HepG2 (cell line): ENCODE data around the gene GPRC5B. TPM values are rescaled to one million over a fixed set of nuclear protein-coding genes. Genes with fewer than 3 reads are reported as not detected.
A peak's percentile ranks its signal among the peaks of the same experiment; 100 is the strongest.

ENCODE experiments used
- KDM3A ChIP-seq: IDR thresholded peaks from 2 replicates; pipeline ENCODE4 v1.6.1; 2018; ENCODE audit warnings: low read depth, missing compliant biosample characterization
- KDM4B ChIP-seq: sonication (generic); formaldehyde crosslinking; IDR thresholded peaks from 2 replicates; pipeline ENCODE4 v1.4.0; 2020; ENCODE audit warnings: missing genetic modification reagents
- MIER2 ChIP-seq: IDR thresholded peaks from 2 replicates; pipeline ENCODE4 v1.6.1; 2016; ENCODE audit warnings: missing biosample characterization, missing genetic modification reagents
- NR2C2 ChIP-seq: sonication (generic); formaldehyde crosslinking; IDR thresholded peaks from 2 replicates; pipeline ENCODE4 v1.4.0; 2020; ENCODE audit warnings: missing genetic modification reagents, mild to moderate bottlenecking, moderate library complexity, borderline replicate concordance
- NRL ChIP-seq: sonication (generic); formaldehyde crosslinking; IDR thresholded peaks from 2 replicates; pipeline ENCODE4 v1.5.0; 2020; ENCODE audit warnings: missing genetic modification reagents, mild to moderate bottlenecking, moderate library complexity, borderline replicate concordance
- RXRB ChIP-seq: IDR thresholded peaks from 2 replicates; pipeline ENCODE4 v1.6.1; 2016; ENCODE audit warnings: borderline replicate concordance, missing genetic modification reagents, missing compliant biosample characterization
- SALL1 ChIP-seq: sonication (generic); formaldehyde crosslinking; IDR thresholded peaks from 2 replicates; pipeline ENCODE4 v1.8.0; 2022; ENCODE audit warnings: mild to moderate bottlenecking, missing genetic modification reagents
- SP2 ChIP-seq: sonication (generic); formaldehyde crosslinking; IDR thresholded peaks from 2 replicates; pipeline ENCODE4 v1.5.1; 2020; ENCODE audit warnings: mild to moderate bottlenecking, missing genetic modification reagents
- XRCC5 ChIP-seq: fragments of 200-400 bp; formaldehyde crosslinking; optimal IDR thresholded peaks from 2 replicates; pipeline ENCODE3; 2017; ENCODE audit warnings: mild to moderate bottlenecking, low read length
- ZBTB3 ChIP-seq: sonication (generic); formaldehyde crosslinking; IDR thresholded peaks from 2 replicates; pipeline ENCODE4 v1.4.0; 2020; ENCODE audit warnings: low read depth, mild to moderate bottlenecking, moderate library complexity, missing genetic modification reagents, borderline replicate concordance
- ZMAT3 ChIP-seq: sonication (generic); formaldehyde crosslinking; conservative IDR thresholded peaks from 2 replicates; pipeline ENCODE4 v1.7.0; 2021; ENCODE audit warnings: missing genetic modification reagents
- polyA plus RNA-seq, 8 experiments: library from polyadenylated mRNA; depleted of rRNA in 3 of 8; stranded (reverse) in 7 of 8; unstranded in 1 of 8; fragments of >200 nt; fragmentation: Illumina TruSeq in 4 of 8; extraction: Trizol in 4 of 8; gene quantifications; 2 replicates each; pipeline versions ENCODE4 v1.2.1 to v1.2.3, GENCODE V29; 2011 to 2016; ENCODE audit warnings: low read depth in 4 of 8, missing spikeins in 1 of 8, mixed read lengths in 1 of 8; ENCODE audit not compliant: insufficient read depth in 1 of 8
- total RNA-seq, 5 experiments: library from RNA; depleted of rRNA; stranded (reverse); fragments of >200 nt; fragmentation: Illumina TruSeq; extraction: Trizol; gene quantifications; 2 replicates each; pipeline ENCODE4 v1.2.3, GENCODE V29; 2016; ENCODE audit warnings: low read depth in 1 of 5
- TF ChIP-seq, protein P1 (sequence below), 2 experiments: sonication (generic) in 1 of 2; formaldehyde crosslinking in 1 of 2; IDR thresholded peaks; 2 replicates each; pipeline versions ENCODE4 v1.4.0 to v1.6.1; 2018 to 2020; ENCODE audit warnings: missing genetic modification reagents in 2 of 2, borderline replicate concordance in 1 of 2, low read depth in 1 of 2, mild to moderate bottlenecking in 1 of 2, missing biosample characterization in 1 of 2
- TF ChIP-seq, protein P2 (sequence below): sonication (generic); formaldehyde crosslinking; IDR thresholded peaks from 2 replicates; pipeline ENCODE4 v1.4.0; 2020; ENCODE audit warnings: missing genetic modification reagents
- TF ChIP-seq, protein P3 (sequence below): sonication (generic); formaldehyde crosslinking; IDR thresholded peaks from 2 replicates; pipeline ENCODE4 v1.8.0; 2022; ENCODE audit warnings: missing genetic modification reagents, mild to moderate bottlenecking, moderate library complexity, borderline replicate concordance
- TF ChIP-seq, protein P4 (sequence below): sonication (generic); formaldehyde crosslinking; IDR thresholded peaks from 2 replicates; pipeline ENCODE4 v1.4.0; 2020; ENCODE audit warnings: mild to moderate bottlenecking, low read depth, missing genetic modification reagents
- TF ChIP-seq, protein P5 (sequence below): sonication (generic); formaldehyde crosslinking; IDR thresholded peaks from 2 replicates; pipeline ENCODE4 v1.4.0; 2020; ENCODE audit warnings: low read depth, mild to moderate bottlenecking, missing genetic modification reagents
- TF ChIP-seq, protein P6 (sequence below): IDR thresholded peaks from 2 replicates; pipeline ENCODE4 v1.6.1; 2016; ENCODE audit warnings: missing compliant biosample characterization, missing genetic modification reagents, borderline replicate concordance

Gene GPRC5B
- total and polyA plus RNA-seq, 2 of the 13 experiments (the other 11 are each of a cell fraction or from before 2014, with no cell fraction given) = 0.46 to 0.53 TPM

DNA sequence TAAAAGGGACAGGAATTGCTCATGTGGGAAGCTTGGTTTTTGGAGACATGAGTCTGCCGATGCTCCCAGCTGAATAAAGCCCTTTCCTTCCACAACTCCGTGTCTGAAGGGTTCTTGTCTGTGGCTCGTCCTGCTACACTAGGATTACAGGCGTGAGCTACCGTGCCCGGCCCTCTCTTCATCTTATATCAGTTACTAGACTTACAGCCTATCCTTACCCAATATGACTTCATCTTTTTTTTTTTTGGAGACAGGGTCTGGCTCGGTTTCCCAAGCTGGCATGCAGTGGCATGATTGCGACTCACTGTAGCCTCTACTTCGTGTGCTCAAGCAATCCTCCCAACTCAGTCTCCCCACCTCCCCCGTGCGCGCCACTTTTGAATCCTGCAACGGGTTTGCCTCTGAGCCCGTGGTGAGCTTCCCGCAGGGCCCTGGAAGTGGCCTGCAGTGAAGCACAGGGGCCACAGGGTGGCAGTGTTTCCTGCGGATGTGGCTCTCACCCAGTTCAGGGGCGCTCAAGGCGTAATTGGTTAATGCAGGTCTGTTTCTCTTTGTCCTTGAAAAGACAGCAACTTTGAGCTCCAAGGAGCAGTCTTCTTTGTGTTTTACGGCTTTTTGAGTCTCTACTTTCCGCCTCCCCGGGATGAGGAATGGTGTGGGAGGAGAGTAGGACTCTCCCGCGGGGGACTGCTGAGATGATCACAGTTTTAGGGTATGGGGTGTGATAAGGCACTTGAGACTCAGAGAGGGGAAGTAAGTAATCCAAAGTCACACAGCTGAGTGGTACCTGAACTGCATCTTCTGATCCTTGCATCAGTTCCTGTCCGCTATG, 22.7 kb upstream of the GPRC5B start (continued):
- peak; percentile 72; the same call in 1 of the 2 replicates for TF ChIP-seq KDM3A (CRISPR knock-in tag)
- TF ChIP-seq, protein P1, sequence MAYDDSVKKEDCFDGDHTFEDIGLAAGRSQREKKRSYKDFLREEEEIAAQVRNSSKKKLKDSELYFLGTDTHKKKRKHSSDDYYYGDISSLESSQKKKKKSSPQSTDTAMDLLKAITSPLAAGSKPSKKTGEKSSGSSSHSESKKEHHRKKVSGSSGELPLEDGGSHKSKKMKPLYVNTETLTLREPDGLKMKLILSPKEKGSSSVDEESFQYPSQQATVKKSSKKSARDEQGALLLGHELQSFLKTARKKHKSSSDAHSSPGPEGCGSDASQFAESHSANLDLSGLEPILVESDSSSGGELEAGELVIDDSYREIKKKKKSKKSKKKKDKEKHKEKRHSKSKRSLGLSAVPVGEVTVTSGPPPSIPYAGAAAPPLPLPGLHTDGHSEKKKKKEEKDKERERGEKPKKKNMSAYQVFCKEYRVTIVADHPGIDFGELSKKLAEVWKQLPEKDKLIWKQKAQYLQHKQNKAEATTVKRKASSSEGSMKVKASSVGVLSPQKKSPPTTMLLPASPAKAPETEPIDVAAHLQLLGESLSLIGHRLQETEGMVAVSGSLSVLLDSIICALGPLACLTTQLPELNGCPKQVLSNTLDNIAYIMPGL (CRISPR knock-in tag; IDR thresholded peaks at IDR 0.05; ENCODE audit: borderline replicate concordance in 1 of 2, low read depth in 1 of 2) = peak; percentile 44 to 80; a peak in 2 of 4 replicates
- TF ChIP-seq NR2C2 (CRISPR knock-in tag) = no peak
- TF ChIP-seq, protein P2, sequence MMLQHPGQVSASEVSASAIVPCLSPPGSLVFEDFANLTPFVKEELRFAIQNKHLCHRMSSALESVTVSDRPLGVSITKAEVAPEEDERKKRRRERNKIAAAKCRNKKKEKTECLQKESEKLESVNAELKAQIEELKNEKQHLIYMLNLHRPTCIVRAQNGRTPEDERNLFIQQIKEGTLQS = peak; percentile 43; the same call in 1 of the 2 replicates
- TF ChIP-seq KDM4B (CRISPR knock-in tag) = 0 out of 2 replicates have a peak, but pooled peaks have one; percentile 51
- TF ChIP-seq SP2 (CRISPR knock-in tag) = peak; percentile 38; the same call in 1 of the 2 replicates
- TF ChIP-seq, protein P3, sequence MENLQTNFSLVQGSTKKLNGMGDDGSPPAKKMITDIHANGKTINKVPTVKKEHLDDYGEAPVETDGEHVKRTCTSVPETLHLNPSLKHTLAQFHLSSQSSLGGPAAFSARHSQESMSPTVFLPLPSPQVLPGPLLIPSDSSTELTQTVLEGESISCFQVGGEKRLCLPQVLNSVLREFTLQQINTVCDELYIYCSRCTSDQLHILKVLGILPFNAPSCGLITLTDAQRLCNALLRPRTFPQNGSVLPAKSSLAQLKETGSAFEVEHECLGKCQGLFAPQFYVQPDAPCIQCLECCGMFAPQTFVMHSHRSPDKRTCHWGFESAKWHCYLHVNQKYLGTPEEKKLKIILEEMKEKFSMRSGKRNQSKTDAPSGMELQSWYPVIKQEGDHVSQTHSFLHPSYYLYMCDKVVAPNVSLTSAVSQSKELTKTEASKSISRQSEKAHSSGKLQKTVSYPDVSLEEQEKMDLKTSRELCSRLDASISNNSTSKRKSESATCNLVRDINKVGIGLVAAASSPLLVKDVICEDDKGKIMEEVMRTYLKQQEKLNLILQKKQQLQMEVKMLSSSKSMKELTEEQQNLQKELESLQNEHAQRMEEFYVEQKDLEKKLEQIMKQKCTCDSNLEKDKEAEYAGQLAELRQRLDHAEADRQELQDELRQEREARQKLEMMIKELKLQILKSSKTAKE (CRISPR knock-in tag) = no peak
- TF ChIP-seq, protein P4, sequence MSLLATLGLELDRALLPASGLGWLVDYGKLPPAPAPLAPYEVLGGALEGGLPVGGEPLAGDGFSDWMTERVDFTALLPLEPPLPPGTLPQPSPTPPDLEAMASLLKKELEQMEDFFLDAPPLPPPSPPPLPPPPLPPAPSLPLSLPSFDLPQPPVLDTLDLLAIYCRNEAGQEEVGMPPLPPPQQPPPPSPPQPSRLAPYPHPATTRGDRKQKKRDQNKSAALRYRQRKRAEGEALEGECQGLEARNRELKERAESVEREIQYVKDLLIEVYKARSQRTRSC (CRISPR knock-in tag) = no peak
- peak; percentile 93; the same call in 1 of the 2 replicates for TF ChIP-seq NRL (CRISPR knock-in tag)
- TF ChIP-seq ZMAT3 (CRISPR knock-in tag) = no peak
- TF ChIP-seq, protein P5, sequence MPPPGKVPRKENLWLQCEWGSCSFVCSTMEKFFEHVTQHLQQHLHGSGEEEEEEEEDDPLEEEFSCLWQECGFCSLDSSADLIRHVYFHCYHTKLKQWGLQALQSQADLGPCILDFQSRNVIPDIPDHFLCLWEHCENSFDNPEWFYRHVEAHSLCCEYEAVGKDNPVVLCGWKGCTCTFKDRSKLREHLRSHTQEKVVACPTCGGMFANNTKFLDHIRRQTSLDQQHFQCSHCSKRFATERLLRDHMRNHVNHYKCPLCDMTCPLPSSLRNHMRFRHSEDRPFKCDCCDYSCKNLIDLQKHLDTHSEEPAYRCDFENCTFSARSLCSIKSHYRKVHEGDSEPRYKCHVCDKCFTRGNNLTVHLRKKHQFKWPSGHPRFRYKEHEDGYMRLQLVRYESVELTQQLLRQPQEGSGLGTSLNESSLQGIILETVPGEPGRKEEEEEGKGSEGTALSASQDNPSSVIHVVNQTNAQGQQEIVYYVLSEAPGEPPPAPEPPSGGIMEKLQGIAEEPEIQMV (CRISPR knock-in tag) = peak; percentile 52; the same call in 1 of the 2 replicates
- TF ChIP-seq ZBTB3 (CRISPR knock-in tag) = no peak
- TF ChIP-seq XRCC5 = peak; percentile 96
- TF ChIP-seq MIER2 (CRISPR knock-in tag) = peak; percentile 50; the same call in 1 of the 2 replicates
- peak; percentile 66 for TF ChIP-seq SALL1 (CRISPR knock-in tag)
- TF ChIP-seq RXRB (CRISPR knock-in tag) = peak; percentile 65; the same call in 1 of the 2 replicates
- TF ChIP-seq, protein P6, sequence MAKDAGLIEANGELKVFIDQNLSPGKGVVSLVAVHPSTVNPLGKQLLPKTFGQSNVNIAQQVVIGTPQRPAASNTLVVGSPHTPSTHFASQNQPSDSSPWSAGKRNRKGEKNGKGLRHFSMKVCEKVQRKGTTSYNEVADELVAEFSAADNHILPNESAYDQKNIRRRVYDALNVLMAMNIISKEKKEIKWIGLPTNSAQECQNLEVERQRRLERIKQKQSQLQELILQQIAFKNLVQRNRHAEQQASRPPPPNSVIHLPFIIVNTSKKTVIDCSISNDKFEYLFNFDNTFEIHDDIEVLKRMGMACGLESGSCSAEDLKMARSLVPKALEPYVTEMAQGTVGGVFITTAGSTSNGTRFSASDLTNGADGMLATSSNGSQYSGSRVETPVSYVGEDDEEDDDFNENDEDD (CRISPR knock-in tag) = peak; percentile 56; the same call in 1 of the 2 replicates
